OCI-LY7 (cell line): ENCODE data around the gene WLS. TPM values are rescaled to one million over a fixed set of nuclear protein-coding genes. Genes with fewer than 3 reads are reported as not detected.

Experiments
- BruUV-seq: library from RNA; stranded (reverse); fragments of 400-500 nt; replicated peaks from 2 replicates; lab custom pipeline; 2021; lab: Mats Ljungman, UMichigan
- CTCF ChIA-PET: fragments of 300-600 bp; sonication (Branson Sonifier 250); formaldehyde crosslinking; loops from one replicate; lab custom pipeline; 2022; ENCODE audit warnings: antibody characterized with exemption; ENCODE audit not compliant: unreplicated experiment; lab: Charles Lee
- POLR2A ChIA-PET: fragments of 300-600 bp; sonication (Branson Sonifier 250); formaldehyde crosslinking; loops from one replicate; lab custom pipeline; 2022; ENCODE audit warnings: antibody characterized with exemption; lab: Charles Lee
- DNase-seq: peaks from one replicate; pipeline ENCODE4 v3.0.0-alpha.2; 2015; ENCODE audit warnings: low spot score
- H2AFZ ChIP-seq: fragments of 200-600 bp; sonication (generic), shearing (Covaris generic); 2 replicates; pipeline ENCODE4 v1.6.1; 2014; ENCODE audit warnings: mild to moderate bottlenecking, antibody characterized with exemption, low read length, moderate library complexity
- H3K27ac ChIP-seq: fragments of 200-600 bp; sonication (generic); 2 replicates; pipeline ENCODE4 v1.5.1; 2014; ENCODE audit warnings: mixed run types, low read depth, mild to moderate bottlenecking, moderate library complexity, low read length, inconsistent platforms; ENCODE audit not compliant: poor library complexity, severe bottlenecking
- H3K36me3 ChIP-seq: fragments of 200-600 bp; sonication (generic); 2 replicates; pipeline ENCODE4 v1.6.1; 2014; ENCODE audit warnings: mild to moderate bottlenecking, antibody characterized with exemption, low read length, moderate library complexity, mixed read lengths; ENCODE audit not compliant: insufficient read depth
- H3K4me1 ChIP-seq: fragments of 200-600 bp; sonication (generic); 2 replicates; pipeline ENCODE4 v1.5.1; 2014; ENCODE audit warnings: mild to moderate bottlenecking, low read length; ENCODE audit not compliant: insufficient read depth, poor library complexity, severe bottlenecking
- H3K4me2 ChIP-seq: fragments of 200-600 bp; sonication (generic); 2 replicates; pipeline ENCODE4 v1.6.1; 2014; ENCODE audit warnings: mild to moderate bottlenecking, low read length
- H3K4me3 ChIP-seq: fragments of 200-600 bp; sonication (generic); 2 replicates; pipeline ENCODE4 v1.5.1; 2014; ENCODE audit warnings: mild to moderate bottlenecking, low read depth, low read length; ENCODE audit not compliant: poor library complexity, severe bottlenecking
- H3K79me2 ChIP-seq: fragments of 200-600 bp; sonication (generic); 2 replicates; pipeline ENCODE4 v1.6.1; 2016; ENCODE audit warnings: low read depth, mild to moderate bottlenecking, low read length, moderate library complexity, mixed read lengths; ENCODE audit not compliant: insufficient read depth
- H3K9me2 ChIP-seq: fragments of 200-600 bp; sonication (generic); 2 replicates; pipeline ENCODE4 v1.6.1; 2016; ENCODE audit warnings: mild to moderate bottlenecking, low read length, mixed read lengths; ENCODE audit not compliant: insufficient read depth
- H3K9me3 ChIP-seq: fragments of 200-600 bp; sonication (generic); 2 replicates; pipeline ENCODE4 v1.6.1; 2014; ENCODE audit warnings: mild to moderate bottlenecking, mixed run types, low read length, mixed read lengths
- H4K20me1 ChIP-seq: fragments of 200-600 bp; sonication (generic); 2 replicates; pipeline ENCODE4 v1.6.1; 2014; ENCODE audit warnings: mild to moderate bottlenecking, antibody characterized with exemption, low read length, moderate library complexity, mixed read lengths; ENCODE audit not compliant: insufficient read depth
- EZH2phosphoT487 ChIP-seq: fragments of 200-600 bp; sonication (generic); IDR thresholded peaks from 2 replicates; pipeline ENCODE4 v1.6.1; 2018; ENCODE audit warnings: low read depth, borderline replicate concordance, mild to moderate bottlenecking, mixed run types, antibody characterized with exemption, low read length, moderate library complexity, mixed read lengths
- intact Hi-C: fragments of 100-400 bp; cut with micrococcal nuclease; formaldehyde crosslinking; loops from one replicate; pipeline ENCODE4 v1.10.0; 2022; ENCODE audit not compliant: unreplicated experiment
- total RNA-seq, 2 experiments: library from RNA; depleted of rRNA in 1 of 2; stranded (reverse); fragments of >200 nt in 1 of 2; shearing (Covaris generic) in 1 of 2; gene quantifications; 2 replicates each; pipeline ENCODE4 v1.2.3, GENCODE V29; 2014 to 2022
- TF ChIP-seq, protein P1 (sequence below): fragments of 200-600 bp; sonication (generic); conservative IDR thresholded peaks from 2 replicates; pipeline ENCODE4 v1.5.1; 2014; ENCODE audit warnings: mild to moderate bottlenecking, antibody characterized with exemption, low read length, moderate library complexity, mixed read lengths

Gene WLS
- total RNA-seq, 2 experiments from 2014 or later, result not detected

GRCh38 chr1:68142036-68142435 is 90.3 kb downstream of the WLS start:
- Histone ChIP-seq H3K9me2 (no peaks in the 10 kb centered on the region), H3K9me3 (no peaks in the 10 kb centered on the region), H3K79me2 (no peaks in the 10 kb centered on the region), H3K4me2 (no peak overlapping the region), H3K4me1 (no peaks in the 10 kb centered on the region), H3K4me3 (no peak overlapping the region), H2AFZ (no peak overlapping the region), H4K20me1 (no peaks in the 10 kb centered on the region), H3K27ac (no peak overlapping the region), H3K36me3 (no peaks in the 10 kb centered on the region)
- ChIA-PET CTCF (no interaction called here), POLR2A (interaction anchor here (0.6 to 1.4 kb wide), 3 partner anchors 10 to 198 kb away, joined by 3 to 4 read pairs (median 3); no protein-coding TSS in a partner anchor)
- no TSS peak for BruUV-seq
- no peak for DNase-seq
- intact Hi-C loops, result no loop called here
- TF ChIP-seq, protein P1, sequence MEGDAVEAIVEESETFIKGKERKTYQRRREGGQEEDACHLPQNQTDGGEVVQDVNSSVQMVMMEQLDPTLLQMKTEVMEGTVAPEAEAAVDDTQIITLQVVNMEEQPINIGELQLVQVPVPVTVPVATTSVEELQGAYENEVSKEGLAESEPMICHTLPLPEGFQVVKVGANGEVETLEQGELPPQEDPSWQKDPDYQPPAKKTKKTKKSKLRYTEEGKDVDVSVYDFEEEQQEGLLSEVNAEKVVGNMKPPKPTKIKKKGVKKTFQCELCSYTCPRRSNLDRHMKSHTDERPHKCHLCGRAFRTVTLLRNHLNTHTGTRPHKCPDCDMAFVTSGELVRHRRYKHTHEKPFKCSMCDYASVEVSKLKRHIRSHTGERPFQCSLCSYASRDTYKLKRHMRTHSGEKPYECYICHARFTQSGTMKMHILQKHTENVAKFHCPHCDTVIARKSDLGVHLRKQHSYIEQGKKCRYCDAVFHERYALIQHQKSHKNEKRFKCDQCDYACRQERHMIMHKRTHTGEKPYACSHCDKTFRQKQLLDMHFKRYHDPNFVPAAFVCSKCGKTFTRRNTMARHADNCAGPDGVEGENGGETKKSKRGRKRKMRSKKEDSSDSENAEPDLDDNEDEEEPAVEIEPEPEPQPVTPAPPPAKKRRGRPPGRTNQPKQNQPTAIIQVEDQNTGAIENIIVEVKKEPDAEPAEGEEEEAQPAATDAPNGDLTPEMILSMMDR, result no peak
- no peak for TF ChIP-seq EZH2phosphoT487

GRCh38 chr1:68141071-68142021 is 91.0 kb downstream of the WLS start:
- Histone ChIP-seq H3K36me3 (no peaks in the 10 kb centered on the region), H4K20me1 (no peaks in the 10 kb centered on the region), H3K27ac (no peak overlapping the region), H3K79me2 (no peaks in the 10 kb centered on the region), H3K4me2 (no peak overlapping the region), H2AFZ (no peak overlapping the region), H3K4me3 (no peak overlapping the region), H3K9me2 (no peaks in the 10 kb centered on the region), H3K4me1 (no peaks in the 10 kb centered on the region), H3K9me3 (no peaks in the 10 kb centered on the region)
- TF ChIP-seq, protein P1, result no peak
- TF ChIP-seq EZH2phosphoT487, result no peak
- no TSS peak for BruUV-seq
- CTCF ChIA-PET, result no interaction called here
- POLR2A ChIA-PET, result interaction anchor here (0.6 to 1.4 kb wide), 4 partner anchors 10 to 199 kb away, joined by 3 to 7 read pairs (median 4); no protein-coding TSS in a partner anchor
- intact Hi-C loops, result no loop called here
- DNase-seq, result no peak

DNA sequence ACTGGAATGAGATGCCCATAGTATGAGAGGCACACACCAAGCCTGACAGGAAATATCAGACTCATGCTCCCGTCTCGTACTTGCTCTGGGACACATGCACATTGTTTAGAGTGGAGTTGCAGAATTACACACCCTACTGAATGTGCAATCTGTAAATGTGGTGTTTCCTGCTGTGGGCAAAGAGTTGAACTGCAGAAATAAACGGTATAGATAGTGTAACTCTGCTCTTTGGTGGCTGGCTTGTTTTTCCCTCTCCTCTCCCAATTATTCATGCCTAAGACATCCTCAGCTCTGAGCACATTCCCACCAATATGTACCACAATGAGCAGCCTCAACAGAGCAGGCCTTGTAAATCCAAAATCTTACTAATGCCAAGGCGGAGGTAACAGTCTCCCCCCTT is 91.8 kb downstream of the WLS start:
- POLR2A ChIA-PET, result no interaction called here
- Histone ChIP-seq H3K27ac (no peak overlapping the region), H3K4me1 (no peaks in the 10 kb centered on the region), H4K20me1 (no peaks in the 10 kb centered on the region), H3K4me2 (no peak overlapping the region), H3K9me3 (no peaks in the 10 kb centered on the region), H3K9me2 (no peaks in the 10 kb centered on the region), H3K79me2 (no peaks in the 10 kb centered on the region), H2AFZ (no peak overlapping the region), H3K4me3 (no peak overlapping the region), H3K36me3 (no peaks in the 10 kb centered on the region)
- TF ChIP-seq, protein P1, result no peak
- no peak for TF ChIP-seq EZH2phosphoT487
- CTCF ChIA-PET, result no interaction called here
- no TSS peak for BruUV-seq
- intact Hi-C loops, result no loop called here
- DNase-seq, result no peak
